Stomach (tissue), 4 donors: ENCODE results near the gene ZNF766.

Experiments
- POLR2A ChIP-seq, 4 donors: fragments of 450-650 bp; IDR thresholded peaks; one replicate each; pipeline ENCODE4 v1.6.1; 2016; ENCODE audit warnings: antibody characterized with exemption in 4 of 4, control low read depth in 2 of 4, mild to moderate bottlenecking in 1 of 4, moderate library complexity in 1 of 4
- TF ChIP-seq, protein P1 (sequence below), 7 experiments: fragments of 450-650 bp in 4 of 7; fragments of 200-600 bp in 3 of 7; sonication (generic) in 3 of 7; IDR thresholded peaks; one replicate each; pipeline ENCODE4 v1.5.1; 2016 to 2019; ENCODE audit warnings: antibody characterized with exemption in 7 of 7, control low read depth in 2 of 7, mild to moderate bottlenecking in 1 of 7

DNA sequence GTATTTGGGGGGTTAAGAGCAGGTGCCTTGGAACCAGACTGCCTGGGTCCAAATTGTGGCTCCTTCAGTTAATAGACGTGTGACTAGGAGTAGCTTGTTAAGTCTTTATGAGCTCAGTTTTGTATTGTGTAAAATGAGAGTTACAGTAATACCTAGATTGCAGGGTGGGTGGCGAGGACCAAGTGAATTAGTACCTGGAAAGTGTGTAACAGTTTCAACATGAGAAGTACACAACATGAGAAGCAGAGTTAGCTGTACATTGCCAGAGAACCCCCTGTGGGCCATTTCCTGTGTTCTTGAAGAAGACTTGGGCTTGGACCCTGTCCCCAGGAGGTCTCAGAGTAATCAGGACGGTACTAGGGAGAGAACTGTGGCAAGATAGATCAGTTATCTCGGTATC is 42.7 kb upstream of the ZNF766 start:
- TF ChIP-seq, protein P1, sequence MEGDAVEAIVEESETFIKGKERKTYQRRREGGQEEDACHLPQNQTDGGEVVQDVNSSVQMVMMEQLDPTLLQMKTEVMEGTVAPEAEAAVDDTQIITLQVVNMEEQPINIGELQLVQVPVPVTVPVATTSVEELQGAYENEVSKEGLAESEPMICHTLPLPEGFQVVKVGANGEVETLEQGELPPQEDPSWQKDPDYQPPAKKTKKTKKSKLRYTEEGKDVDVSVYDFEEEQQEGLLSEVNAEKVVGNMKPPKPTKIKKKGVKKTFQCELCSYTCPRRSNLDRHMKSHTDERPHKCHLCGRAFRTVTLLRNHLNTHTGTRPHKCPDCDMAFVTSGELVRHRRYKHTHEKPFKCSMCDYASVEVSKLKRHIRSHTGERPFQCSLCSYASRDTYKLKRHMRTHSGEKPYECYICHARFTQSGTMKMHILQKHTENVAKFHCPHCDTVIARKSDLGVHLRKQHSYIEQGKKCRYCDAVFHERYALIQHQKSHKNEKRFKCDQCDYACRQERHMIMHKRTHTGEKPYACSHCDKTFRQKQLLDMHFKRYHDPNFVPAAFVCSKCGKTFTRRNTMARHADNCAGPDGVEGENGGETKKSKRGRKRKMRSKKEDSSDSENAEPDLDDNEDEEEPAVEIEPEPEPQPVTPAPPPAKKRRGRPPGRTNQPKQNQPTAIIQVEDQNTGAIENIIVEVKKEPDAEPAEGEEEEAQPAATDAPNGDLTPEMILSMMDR (IDR thresholded peaks at IDR 0.05): no peak
- TF ChIP-seq POLR2A (IDR thresholded peaks at IDR 0.05): no peak
